SH-SY5Y (cell line): ENCODE results near the gene OR10R2.

ENCODE experiments used
- GATA2 ChIP-seq: IDR thresholded peaks from 2 replicates; pipeline ENCODE4 v1.6.1; 2011; ENCODE audit warnings: mild to moderate bottlenecking, low read depth, low read length
- GATA3 ChIP-seq: IDR thresholded peaks from 2 replicates; pipeline ENCODE4 v1.6.1; 2011; ENCODE audit warnings: low read depth, mild to moderate bottlenecking, low read length, moderate library complexity

OR10R2 gene

GRCh38 chr1:158471920-158472319 is at the start of gene OR10R2:
Gene OR10R2, plus strand, starts transcription at chr1:158472220. Its CDS starts 106 bp downstream, at chr1:158472326.
- TF ChIP-seq GATA2 (no peak), GATA3 (no peak)

- TF ChIP-seq GATA3 = no peak
- no peak for TF ChIP-seq GATA2
Observed at GRCh38 chr1:158425027-158425426, 47.0 kb upstream of the OR10R2 start.

- TF ChIP-seq GATA2 = no peak
- no peak for TF ChIP-seq GATA3
Observed at GRCh38 chr1:158426137-158426536, 45.9 kb upstream of the OR10R2 start, which contains the start of gene OR10K2. Gene OR10K2, minus strand, starts transcription at chr1:158426237. Its CDS starts 5,371 bp downstream, at chr1:158420866.

- no peak for TF ChIP-seq GATA3
- TF ChIP-seq GATA2 = no peak
Observed at GRCh38 chr1:158434741-158435140, 37.3 kb upstream of the OR10R2 start.

- TF ChIP-seq GATA2 (no peak), GATA3 (no peak)
Observed at GRCh38 chr1:158445376-158445775, 26.6 kb upstream of the OR10R2 start.

GRCh38 chr1:158454537-158454936 is 17.5 kb upstream of the OR10R2 start:
- no peak for TF ChIP-seq GATA2
- no peak for TF ChIP-seq GATA3

- no peak for TF ChIP-seq GATA3
- no peak for TF ChIP-seq GATA2
Observed at GRCh38 chr1:158457246-158457645, 14.8 kb upstream of the OR10R2 start.

GRCh38 chr1:158458263-158458662 is 13.8 kb upstream of the OR10R2 start:
- no peak for TF ChIP-seq GATA2
- no peak for TF ChIP-seq GATA3

GRCh38 chr1:158461534-158461933 is 10.5 kb upstream of the OR10R2 start, which contains the start of gene OR10K1:
Gene OR10K1, plus strand, starts transcription at chr1:158461834. Its CDS starts 3,728 bp downstream, at chr1:158465562.
- no peak for TF ChIP-seq GATA2
- no peak for TF ChIP-seq GATA3

- TF ChIP-seq GATA2 (no peak), GATA3 (no peak)
Observed at GRCh38 chr1:158485455-158485854, 13.4 kb downstream of the OR10R2 start.

- TF ChIP-seq GATA2 = no peak
- TF ChIP-seq GATA3 = no peak
Observed at GRCh38 chr1:158491316-158491715, 19.3 kb downstream of the OR10R2 start.

- no peak for TF ChIP-seq GATA3
- no peak for TF ChIP-seq GATA2
Observed at GRCh38 chr1:158493054-158493453, 21.0 kb downstream of the OR10R2 start.

GRCh38 chr1:158494796-158495195 is 22.8 kb downstream of the OR10R2 start:
- TF ChIP-seq GATA2 (no peak), GATA3 (no peak)

- TF ChIP-seq GATA2 (no peak), GATA3 (no peak)
Observed at GRCh38 chr1:158496374-158496773, 24.4 kb downstream of the OR10R2 start.

- no peak for TF ChIP-seq GATA2
- TF ChIP-seq GATA3 = no peak
Observed at GRCh38 chr1:158506369-158506987, 34.5 kb downstream of the OR10R2 start.

- TF ChIP-seq GATA2 (no peak), GATA3 (no peak)
Observed at GRCh38 chr1:158507511-158507910, 35.5 kb downstream of the OR10R2 start.
